Upper lobe of left lung (tissue), 6 donors: Measurements from ENCODE around the gene PIGP. TPM values are rescaled to one million over a fixed set of nuclear protein-coding genes. Genes with fewer than 3 reads are reported as not detected.
"Not testable (repeated sequence)": the region's sequence is repeated elsewhere in the genome, so short reads cannot be mapped to it uniquely, and the experiment has no call there.

Source experiments
- ATAC-seq, 2 donors: fragments of 200-7000 bp; cut with Tn5 transposase; one replicate each; pipeline ENCODE4 v1.9.1; 2022; ENCODE audit warnings: mild to moderate bottlenecking in 2 of 2, moderate library complexity in 2 of 2; ENCODE audit not compliant: low FRiP score in 2 of 2
- DNase-seq, 2 donors: peaks; one replicate each; pipeline ENCODE4 v3.0.0-alpha.2; 2019 to 2020
- H3K27ac ChIP-seq, 4 donors: fragments of 200-600 bp; sonication (generic); one replicate each; pipeline ENCODE4 v1.5.1; 2016 to 2019
- H3K27me3 ChIP-seq, 4 donors: fragments of 200-600 bp; sonication (generic); one replicate each; pipeline ENCODE4 v1.5.1; 2017 to 2019
- H3K36me3 ChIP-seq, 4 donors: fragments of 200-600 bp; sonication (generic); one replicate each; pipeline ENCODE4 v1.5.1; 2016 to 2019
- H3K4me1 ChIP-seq, 4 donors: fragments of 200-600 bp; sonication (generic); one replicate each; pipeline ENCODE4 v1.5.1; 2018 to 2019
- H3K4me3 ChIP-seq, 4 donors: fragments of 200-600 bp; sonication (generic); one replicate each; pipeline ENCODE4 v1.5.1; 2017 to 2019; ENCODE audit warnings: mild to moderate bottlenecking in 2 of 4, moderate library complexity in 1 of 4
- H3K9me3 ChIP-seq, 4 donors: fragments of 200-600 bp; sonication (generic); one replicate each; pipeline ENCODE4 v1.5.1; 2018 to 2019
- CTCF ChIP-seq, 6 experiments: fragments of 450-650 bp in 4 of 6; fragments of 200-600 bp in 2 of 6; sonication (generic) in 2 of 6; IDR thresholded peaks; one replicate each; pipeline ENCODE4 v1.5.1; 2016 to 2019; ENCODE audit warnings: antibody characterized with exemption in 6 of 6
- EP300 ChIP-seq, 4 donors: sonication (generic); formaldehyde crosslinking; IDR thresholded peaks; one replicate each; pipeline ENCODE4 v1.5.1; 2017; ENCODE audit warnings: antibody characterized with exemption in 4 of 4, control low read depth in 2 of 4
- POLR2A ChIP-seq, 4 donors: fragments of 450-650 bp; IDR thresholded peaks; one replicate each; pipeline ENCODE4 v1.5.1; 2016 to 2017; ENCODE audit warnings: antibody characterized with exemption in 4 of 4, mild to moderate bottlenecking in 2 of 4
- POLR2AphosphoS5 ChIP-seq, 2 donors: sonication (generic); formaldehyde crosslinking; IDR thresholded peaks; one replicate each; pipeline ENCODE4 v1.5.1; 2017; ENCODE audit warnings: antibody characterized with exemption in 2 of 2
- WGBS, 2 donors: methylation state at CpG; one replicate each; pipeline ENCODE4 v1.1.5; 2017 to 2018; 5-methylcytosine and 5-hydroxymethylcytosine counted together
- total RNA-seq, 6 donors: library from RNA; depleted of rRNA in 4 of 6; stranded (reverse); fragments of >200 nt in 4 of 6; gene quantifications; one replicate each; pipeline versions ENCODE4 v1.1.0 to v1.2.1, GENCODE V29; 2016 to 2021
- donor health status: DM: no; HTN: no; CAD: no; lungs with moderate emphysema.
- donor health status: DM: no; HTN: yes; CAD: no; lungs with severe emphysema.

The PIGP gene
- total RNA-seq, 6 donors from 2014 or later: 3.1 to 33.1 (median 12.6) TPM

GRCh38 chr21:37055271-37055855 lies 17.5 kb downstream of the PIGP start:
- TF ChIP-seq EP300 (IDR thresholded peaks at IDR 0.05) (no peak), CTCF (IDR thresholded peaks at IDR 0.05) (no peak), POLR2A (IDR thresholded peaks at IDR 0.05) (no peak), POLR2AphosphoS5 (IDR thresholded peaks at IDR 0.05) (no peak)
- Histone ChIP-seq H3K4me1 (peaks cover 0 to 3% (median under 1%) of the 10 kb centered on the region in 4 donors), H3K9me3 (no peaks in the 10 kb centered on the region), H3K36me3 (no peaks in the 10 kb centered on the region), H3K4me3 (no peak overlapping the region), H3K27ac (no peak overlapping the region), H3K27me3 (no peaks in the 10 kb centered on the region)
- ATAC-seq: no peak
- WGBS, 2 donors: 70 to 86% methylated on average over 2 of the region's 2 CpGs
- DNase-seq: no peak

GRCh38 chr21:37049741-37050140 lies 23.1 kb downstream of the PIGP start:
- H3K27ac ChIP-seq, H3K4me3 ChIP-seq, H3K36me3 ChIP-seq, H3K27me3 ChIP-seq, H3K4me1 ChIP-seq, ATAC-seq, DNase-seq, H3K9me3 ChIP-seq: not testable (repeated sequence)
- 89 to 90% methylated on average over 3 of the region's 3 CpGs for WGBS, 2 donors

DNA sequence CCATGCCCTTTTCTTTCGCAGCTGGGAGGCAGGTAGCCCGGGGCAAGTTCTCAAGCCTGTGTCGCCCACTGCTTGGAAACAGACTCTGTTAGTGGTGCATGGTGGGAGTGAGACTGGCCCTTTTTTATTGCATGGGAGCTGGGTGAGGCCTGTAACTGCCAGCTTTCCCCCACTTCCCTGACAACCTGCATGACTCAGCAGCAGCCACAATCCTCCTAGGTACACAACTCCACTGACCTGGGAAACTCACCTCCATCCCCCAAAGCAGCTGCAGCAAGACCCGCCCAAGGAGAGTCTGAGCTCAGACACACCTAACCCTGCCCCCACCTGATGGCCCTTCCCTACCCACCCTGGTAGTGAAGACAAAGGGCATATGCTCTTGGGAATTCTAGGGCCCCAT lies 25.8 kb downstream of the PIGP start:
- no peaks in the 10 kb centered on the region for H3K36me3 ChIP-seq
- TF ChIP-seq POLR2AphosphoS5 (IDR thresholded peaks at IDR 0.05) (no peak), CTCF (IDR thresholded peaks at IDR 0.05) (no peak), EP300 (IDR thresholded peaks at IDR 0.05) (no peak)
- DNase-seq (no peak), ATAC-seq (no peak)
- WGBS, 2 donors: 97 to 98% methylated on average over 4 of the region's 4 CpGs
- H3K4me3 ChIP-seq: no peak overlapping the region
- H3K27me3 ChIP-seq: no peaks in the 10 kb centered on the region
- H3K27ac ChIP-seq: no peak overlapping the region
- H3K4me1 ChIP-seq: no peaks in the 10 kb centered on the region
- H3K9me3 ChIP-seq: no peaks in the 10 kb centered on the region

GRCh38 chr21:37045556-37045955 lies 27.3 kb downstream of the PIGP start:
- TF ChIP-seq POLR2AphosphoS5 (IDR thresholded peaks at IDR 0.05) (no peak), POLR2A (IDR thresholded peaks at IDR 0.05) (no peak), CTCF (IDR thresholded peaks at IDR 0.05) (no peak), EP300 (IDR thresholded peaks at IDR 0.05) (no peak)
- no peaks in the 10 kb centered on the region for H3K4me1 ChIP-seq
- H3K36me3 ChIP-seq: no peaks in the 10 kb centered on the region
- H3K9me3 ChIP-seq: no peaks in the 10 kb centered on the region
- H3K4me3 ChIP-seq: no peak overlapping the region
- ATAC-seq (no peak), DNase-seq (no peak)
- H3K27ac ChIP-seq: no peak overlapping the region
- H3K27me3 ChIP-seq: no peaks in the 10 kb centered on the region
- 75 to 80% methylated on average over 6 of the region's 6 CpGs for WGBS, 2 donors

DNA sequence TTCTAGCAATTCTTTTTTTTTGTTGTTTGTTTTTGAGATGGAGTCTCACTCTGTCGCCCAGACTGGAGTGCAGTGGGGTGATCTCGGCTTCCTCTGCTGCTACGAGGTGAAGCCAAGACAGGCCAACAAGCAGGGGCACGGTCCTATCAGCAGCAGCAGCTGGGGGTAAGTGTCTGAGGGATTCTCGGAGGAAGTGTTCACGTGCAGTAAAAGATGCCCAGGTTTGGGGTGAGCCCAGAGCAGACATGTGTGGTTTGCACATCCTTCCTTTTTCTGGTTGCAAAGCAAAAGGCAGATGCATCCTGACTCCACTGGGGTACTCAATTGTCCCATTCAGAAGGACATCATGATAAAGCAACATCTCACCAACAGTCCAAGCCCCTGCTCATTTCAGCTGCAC lies 27.7 kb downstream of the PIGP start:
- DNase-seq (no peak), ATAC-seq (no peak)
- Histone ChIP-seq H3K27ac (no peak overlapping the region), H3K4me3 (no peak overlapping the region), H3K36me3 (no peaks in the 10 kb centered on the region), H3K4me1 (no peaks in the 10 kb centered on the region), H3K27me3 (no peaks in the 10 kb centered on the region), H3K9me3 (no peaks in the 10 kb centered on the region)
- TF ChIP-seq POLR2AphosphoS5 (IDR thresholded peaks at IDR 0.05) (no peak), EP300 (IDR thresholded peaks at IDR 0.05) (no peak), POLR2A (IDR thresholded peaks at IDR 0.05) (no peak), CTCF (IDR thresholded peaks at IDR 0.05) (no peak)
- 73 to 78% methylated on average over 6 of the region's 6 CpGs for WGBS, 2 donors
